Measurements from ENCODE around the gene CPEB1. TPM values are rescaled to one million over a fixed set of nuclear protein-coding genes. Genes with fewer than 3 reads are reported as not detected.
"Not testable (repeated sequence)": the region's sequence is repeated elsewhere in the genome, so short reads cannot be mapped to it uniquely, and the experiment has no call there.

CPEB1 gene
- total RNA-seq, 3 donors from 2014 or later (not counting 1 experiment from before 2014, with no cell fraction given): not detected

DNA sequence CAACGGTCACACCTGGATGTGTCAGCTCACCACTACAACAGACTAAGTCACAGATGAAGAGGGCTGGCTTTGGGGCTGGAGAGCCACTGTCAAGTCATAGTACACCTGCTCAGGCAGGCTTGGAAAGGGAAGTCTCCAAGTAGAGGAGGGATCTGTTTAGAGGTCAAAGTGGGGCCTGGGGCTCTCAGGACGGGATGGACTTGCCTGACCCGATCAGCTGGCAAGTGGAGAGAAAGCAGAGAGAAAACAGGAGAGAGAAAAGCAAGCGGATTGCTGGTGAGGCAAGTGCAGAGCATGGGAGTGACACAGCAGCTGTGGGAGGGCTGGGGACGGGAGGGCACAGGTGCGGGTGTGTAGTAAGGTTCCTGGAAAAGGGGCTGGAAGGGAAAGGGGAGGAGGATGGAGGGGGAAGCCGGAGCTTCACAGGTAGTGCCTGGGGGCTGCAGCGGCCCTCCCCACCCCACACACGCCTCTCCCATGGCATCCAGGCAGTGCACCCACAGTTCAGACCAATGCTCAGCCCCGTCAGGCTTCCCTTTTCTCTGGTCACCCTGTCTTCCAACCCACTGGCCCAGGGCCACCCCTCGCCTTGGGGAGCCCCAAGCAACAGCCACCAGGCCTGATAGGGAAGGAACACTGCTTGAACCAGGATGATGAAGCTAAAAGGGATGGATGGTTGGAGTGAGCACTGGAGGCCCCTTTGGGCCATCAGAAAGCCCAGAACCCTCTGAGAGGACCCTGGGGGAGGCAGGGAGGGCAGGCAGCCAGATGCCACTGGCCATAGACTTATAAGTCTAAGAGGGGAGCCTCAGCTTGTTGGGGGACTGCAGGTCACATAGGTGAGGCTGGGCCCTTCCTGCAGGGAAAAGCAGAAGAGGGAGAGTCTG, 115.4 kb downstream of the CPEB1 start:
- WGBS (ENCODE audit: insufficient coverage): 91% methylated on average over 11 of the region's 11 CpGs
- no peaks in the 10 kb centered on the region for H3K27me3 ChIP-seq (ENCODE audit: control insufficient read depth, insufficient read depth, low read length)
- intact Hi-C loops (cut with micrococcal nuclease): no loop called here
- peaks cover 8% of the 10 kb centered on the region for H3K36me3 Mint-ChIP-seq
- H3K27ac Mint-ChIP-seq: peak overlapping the region in 1 of 2 donors; percentile 65
- H3K4me1 ChIP-seq (ENCODE audit: control insufficient read depth, insufficient read depth, low read length): peaks cover 7% of the 10 kb centered on the region
- peaks cover 9% of the 10 kb centered on the region for H3K36me3 ChIP-seq (ENCODE audit: control insufficient read depth, insufficient read depth, low read length)
- H3K9me3 Mint-ChIP-seq: no peaks in the 10 kb centered on the region
- H3K27me3 Mint-ChIP-seq (ENCODE audit: low read depth in 2 of 2): no peaks in the 10 kb centered on the region
- no peak for ATAC-seq
- TF ChIP-seq, protein P1, sequence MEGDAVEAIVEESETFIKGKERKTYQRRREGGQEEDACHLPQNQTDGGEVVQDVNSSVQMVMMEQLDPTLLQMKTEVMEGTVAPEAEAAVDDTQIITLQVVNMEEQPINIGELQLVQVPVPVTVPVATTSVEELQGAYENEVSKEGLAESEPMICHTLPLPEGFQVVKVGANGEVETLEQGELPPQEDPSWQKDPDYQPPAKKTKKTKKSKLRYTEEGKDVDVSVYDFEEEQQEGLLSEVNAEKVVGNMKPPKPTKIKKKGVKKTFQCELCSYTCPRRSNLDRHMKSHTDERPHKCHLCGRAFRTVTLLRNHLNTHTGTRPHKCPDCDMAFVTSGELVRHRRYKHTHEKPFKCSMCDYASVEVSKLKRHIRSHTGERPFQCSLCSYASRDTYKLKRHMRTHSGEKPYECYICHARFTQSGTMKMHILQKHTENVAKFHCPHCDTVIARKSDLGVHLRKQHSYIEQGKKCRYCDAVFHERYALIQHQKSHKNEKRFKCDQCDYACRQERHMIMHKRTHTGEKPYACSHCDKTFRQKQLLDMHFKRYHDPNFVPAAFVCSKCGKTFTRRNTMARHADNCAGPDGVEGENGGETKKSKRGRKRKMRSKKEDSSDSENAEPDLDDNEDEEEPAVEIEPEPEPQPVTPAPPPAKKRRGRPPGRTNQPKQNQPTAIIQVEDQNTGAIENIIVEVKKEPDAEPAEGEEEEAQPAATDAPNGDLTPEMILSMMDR (IDR thresholded peaks at IDR 0.05): no peak
- H3K4me3 Mint-ChIP-seq: no peak overlapping the region
- H3K4me1 Mint-ChIP-seq: peaks cover 7 to 18% of the 10 kb centered on the region in 2 donors
- H3K9me3 ChIP-seq (ENCODE audit: control insufficient read depth, insufficient read depth, low read length): no peaks in the 10 kb centered on the region
- DNase-seq: no peak
- no peak overlapping the region for H3K4me3 ChIP-seq (ENCODE audit: low read length)
- no peak overlapping the region for H3K27ac ChIP-seq (ENCODE audit: low read length)

DNA sequence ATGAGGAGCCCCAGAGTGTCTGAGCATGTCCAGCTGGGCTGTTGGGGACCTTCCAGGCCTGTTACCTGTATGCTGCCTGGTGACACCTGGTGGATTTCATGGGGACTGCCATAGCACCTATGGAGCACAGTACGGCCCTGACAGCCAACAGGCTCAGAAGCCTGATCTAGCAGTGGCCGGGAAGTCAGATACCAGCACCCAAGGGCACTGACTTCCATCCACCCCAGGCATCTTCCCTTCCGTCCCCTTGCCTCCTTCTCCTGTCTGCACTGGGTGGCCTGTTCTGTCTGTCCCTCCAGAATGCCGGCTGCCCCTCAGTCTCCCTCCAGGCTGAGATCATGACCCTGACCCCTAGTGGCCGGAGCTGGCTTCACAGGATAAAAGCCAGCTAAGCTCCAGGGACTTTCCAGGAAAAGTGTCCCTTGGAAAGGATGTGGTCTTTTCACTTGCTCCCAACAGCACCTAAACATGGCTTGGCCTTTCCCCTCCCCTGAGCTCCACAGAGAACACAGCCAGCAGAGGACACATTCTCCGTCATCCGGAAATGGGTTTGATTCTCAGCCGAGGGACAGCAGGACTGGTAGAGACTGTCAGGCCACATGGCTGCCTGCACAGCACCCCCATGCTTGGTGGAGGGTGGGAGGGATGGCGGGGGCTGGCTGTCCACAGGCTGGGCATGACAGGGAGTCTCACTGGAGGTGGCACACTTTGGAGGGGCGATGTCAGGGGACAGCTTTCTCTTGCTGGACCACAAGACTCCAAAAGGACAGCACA, 116.4 kb downstream of the CPEB1 start:
- H3K4me3 Mint-ChIP-seq: peak overlapping the region; percentile 40
- DNase-seq (peak; percentile 65 to 84), ATAC-seq (peak; percentile 92 to 97 (median 92))
- TF ChIP-seq, protein P1 (IDR thresholded peaks at IDR 0.05): peak; percentile 75
- H3K27me3 ChIP-seq (ENCODE audit: control insufficient read depth, insufficient read depth, low read length): no peaks in the 10 kb centered on the region
- 34% methylated on average over 10 of the region's 10 CpGs for WGBS (ENCODE audit: insufficient coverage)
- H3K4me3 ChIP-seq (ENCODE audit: low read length): no peak overlapping the region
- no peaks in the 10 kb centered on the region for H3K36me3 ChIP-seq (ENCODE audit: control insufficient read depth, insufficient read depth, low read length)
- intact Hi-C loops (cut with micrococcal nuclease): no loop called here
- no peaks in the 10 kb centered on the region for H3K27me3 Mint-ChIP-seq (ENCODE audit: low read depth in 2 of 2)
- H3K27ac ChIP-seq (ENCODE audit: low read length): no peak overlapping the region
- H3K4me1 Mint-ChIP-seq: peaks cover 6 to 10% of the 10 kb centered on the region in 2 donors
- H3K9me3 Mint-ChIP-seq: no peaks in the 10 kb centered on the region
- H3K36me3 Mint-ChIP-seq: peaks cover 7% of the 10 kb centered on the region
- peaks cover 7% of the 10 kb centered on the region for H3K4me1 ChIP-seq (ENCODE audit: control insufficient read depth, insufficient read depth, low read length)
- H3K9me3 ChIP-seq (ENCODE audit: control insufficient read depth, insufficient read depth, low read length): no peaks in the 10 kb centered on the region
- peak overlapping the region in 1 of 2 donors; percentile 83 for H3K27ac Mint-ChIP-seq

DNA sequence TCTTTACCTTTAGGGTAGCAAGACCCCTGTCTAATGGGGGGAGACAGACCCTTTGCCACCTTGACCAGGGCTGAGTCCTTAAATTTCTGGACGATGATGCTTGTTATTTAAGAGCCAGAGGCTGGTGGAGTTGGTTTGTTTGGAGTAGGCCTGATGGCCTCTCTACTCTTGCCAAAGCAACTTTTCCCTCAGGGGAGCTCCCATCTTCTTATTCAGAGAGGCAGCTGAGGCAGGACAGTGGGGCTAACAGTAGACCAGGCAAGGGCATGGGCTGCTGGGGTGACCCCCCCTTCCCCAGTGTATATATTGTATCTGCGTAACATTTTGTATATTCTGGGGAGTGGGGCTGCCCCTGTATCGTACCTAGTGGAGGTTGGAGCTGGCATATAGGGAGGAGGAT, 117.2 kb downstream of the CPEB1 start:
- ATAC-seq: no peak
- Histone ChIP-seq H3K27me3 (ENCODE audit: control insufficient read depth, insufficient read depth, low read length) (no peaks in the 10 kb centered on the region), H3K36me3 (ENCODE audit: control insufficient read depth, insufficient read depth, low read length) (no peaks in the 10 kb centered on the region), H3K4me3 (ENCODE audit: low read length) (no peak overlapping the region), H3K9me3 (ENCODE audit: control insufficient read depth, insufficient read depth, low read length) (no peaks in the 10 kb centered on the region), H3K27ac (ENCODE audit: low read length) (no peak overlapping the region), H3K4me1 (ENCODE audit: control insufficient read depth, insufficient read depth, low read length) (peaks cover 7% of the 10 kb centered on the region)
- TF ChIP-seq, protein P1 (IDR thresholded peaks at IDR 0.05): no peak
- no peak overlapping the region for H3K27ac Mint-ChIP-seq
- intact Hi-C loops (cut with micrococcal nuclease): no loop called here
- no peak overlapping the region for H3K4me3 Mint-ChIP-seq
- no peak for DNase-seq
- no peaks in the 10 kb centered on the region for H3K27me3 Mint-ChIP-seq (ENCODE audit: low read depth in 2 of 2)
- no peaks in the 10 kb centered on the region for H3K9me3 Mint-ChIP-seq
- H3K4me1 Mint-ChIP-seq: peaks cover 6 to 10% of the 10 kb centered on the region in 2 donors
- WGBS (ENCODE audit: insufficient coverage): 99% methylated on average over 3 of the region's 3 CpGs
- H3K36me3 Mint-ChIP-seq: peaks cover 7% of the 10 kb centered on the region

DNA sequence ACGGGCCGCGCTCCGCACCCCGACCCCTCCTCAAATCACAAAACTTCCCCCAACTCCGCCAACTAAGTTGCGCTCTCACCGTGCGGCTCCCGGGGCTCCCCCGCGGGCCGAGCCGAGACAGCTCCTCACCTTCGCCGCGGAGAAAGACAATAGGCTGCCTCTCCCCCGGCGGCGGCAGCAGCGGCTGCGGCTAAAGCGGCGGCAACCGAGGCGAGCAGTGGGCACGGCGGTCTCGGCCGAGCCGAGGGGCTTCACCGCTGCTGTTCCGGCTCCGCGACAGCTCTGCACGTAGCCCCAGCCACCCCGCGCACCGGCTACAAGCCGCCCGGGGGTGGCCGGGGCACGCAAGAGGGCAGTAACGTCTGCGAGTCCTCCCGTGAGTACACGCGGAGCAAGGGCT, 133.6 kb downstream of the CPEB1 start:
- H3K27me3 ChIP-seq (ENCODE audit: control insufficient read depth, insufficient read depth, low read length); H3K4me3 Mint-ChIP-seq; H3K9me3 Mint-ChIP-seq; ATAC-seq; H3K9me3 ChIP-seq (ENCODE audit: control insufficient read depth, insufficient read depth, low read length); H3K36me3 Mint-ChIP-seq; intact Hi-C loops (cut with micrococcal nuclease); H3K27ac Mint-ChIP-seq; H3K27ac ChIP-seq (ENCODE audit: low read length); H3K4me1 Mint-ChIP-seq; H3K36me3 ChIP-seq (ENCODE audit: control insufficient read depth, insufficient read depth, low read length); H3K4me3 ChIP-seq (ENCODE audit: low read length); H3K4me1 ChIP-seq (ENCODE audit: control insufficient read depth, insufficient read depth, low read length); H3K27me3 Mint-ChIP-seq (ENCODE audit: low read depth in 2 of 2): not testable (repeated sequence)
- DNase-seq: peak in 1 of 2 donors; percentile 58
- WGBS (ENCODE audit: insufficient coverage): no CpG with 5 or more reads among the region's 48 CpGs

DNA sequence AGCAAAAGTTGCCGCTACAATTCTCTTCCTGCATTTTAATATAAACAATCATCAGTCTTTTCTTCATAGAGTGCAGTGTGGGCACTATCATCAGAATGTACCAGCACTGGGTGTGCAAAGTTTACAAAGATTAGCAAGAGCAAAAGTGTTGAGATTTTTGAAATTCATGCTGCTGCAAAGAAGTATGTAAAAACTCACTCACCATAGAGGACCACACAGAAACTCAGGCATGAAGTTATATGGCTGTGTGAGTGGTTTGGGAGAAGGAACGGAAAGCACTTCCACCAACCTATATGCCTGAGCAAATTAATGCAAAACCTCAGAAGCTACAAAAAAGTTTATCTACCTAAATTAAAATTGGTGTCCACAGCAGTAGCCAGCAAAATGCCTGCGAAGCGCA, 139.5 kb downstream of the CPEB1 start:
- H3K4me1 ChIP-seq (ENCODE audit: control insufficient read depth, insufficient read depth, low read length); intact Hi-C loops (cut with micrococcal nuclease); H3K4me3 ChIP-seq (ENCODE audit: low read length); H3K36me3 ChIP-seq (ENCODE audit: control insufficient read depth, insufficient read depth, low read length); H3K4me1 Mint-ChIP-seq; DNase-seq; H3K4me3 Mint-ChIP-seq; H3K9me3 Mint-ChIP-seq; H3K27me3 ChIP-seq (ENCODE audit: control insufficient read depth, insufficient read depth, low read length); H3K27ac ChIP-seq (ENCODE audit: low read length); H3K9me3 ChIP-seq (ENCODE audit: control insufficient read depth, insufficient read depth, low read length); H3K27me3 Mint-ChIP-seq (ENCODE audit: low read depth in 2 of 2); H3K27ac Mint-ChIP-seq; H3K36me3 Mint-ChIP-seq: not testable (repeated sequence)
- WGBS (ENCODE audit: insufficient coverage): no CpG with 5 or more reads among the region's 4 CpGs
- ATAC-seq: peak in 1 of 3 donors; percentile 36

Data from natural killer cell (primary cell).